Embryonic facial prominence (tissue), 1 donor: ENCODE results near the gene RAB29.
"Not testable (repeated sequence)": the region's sequence is repeated elsewhere in the genome, so short reads cannot be mapped to it uniquely, and the experiment has no call there.

ENCODE experiments used
- DNase-seq: peaks from one replicate; pipeline ENCODE4 v3.0.0-alpha.2; 2016; ENCODE audit errors: extremely low spot score

The RAB29 gene

GRCh38 chr1:205725514-205725913, 49.8 kb downstream of the RAB29 start:
- DNase-seq: no peak

GRCh38 chr1:205720740-205721139, 54.5 kb downstream of the RAB29 start:
- not testable (repeated sequence) for DNase-seq

GRCh38 chr1:205719762-205720161, 55.5 kb downstream of the RAB29 start:
- DNase-seq: no peak

- no peak for DNase-seq
Observed at GRCh38 chr1:205719015-205719414, 56.3 kb downstream of the RAB29 start.
